HEK293 (cell line): ENCODE data around the gene LYVE1.

Experiments
- YY1 ChIP-seq: fragments of 450-650 bp; formaldehyde crosslinking; IDR thresholded peaks from 2 replicates; pipeline ENCODE4 v1.5.1; 2018; ENCODE audit warnings: missing biosample characterization, missing genetic modification characterization
- ZNF23 ChIP-seq: fragments of 450-650 bp; formaldehyde crosslinking; IDR thresholded peaks from 2 replicates; pipeline ENCODE4 v1.5.1; 2016; ENCODE audit warnings: missing biosample characterization, missing genetic modification characterization, borderline replicate concordance
- ZNF394 ChIP-seq: fragments of 450-650 bp; formaldehyde crosslinking; IDR thresholded peaks from 2 replicates; pipeline ENCODE4 v1.5.1; 2016; ENCODE audit warnings: missing biosample characterization, missing genetic modification characterization, mild to moderate bottlenecking, moderate library complexity, borderline replicate concordance
- ZNF416 ChIP-seq: fragments of 450-650 bp; formaldehyde crosslinking; IDR thresholded peaks from 2 replicates; pipeline ENCODE4 v1.5.1; 2016; ENCODE audit warnings: missing biosample characterization, missing genetic modification characterization
- ZNF423 ChIP-seq: fragments of 450-650 bp; formaldehyde crosslinking; IDR thresholded peaks from 2 replicates; pipeline ENCODE4 v1.5.1; 2016; ENCODE audit warnings: missing biosample characterization, missing genetic modification characterization
- ZNF645 ChIP-seq: fragments of 450-650 bp; formaldehyde crosslinking; IDR thresholded peaks from 2 replicates; pipeline ENCODE4; 2016; ENCODE audit warnings: missing biosample characterization, missing genetic modification characterization

- TF ChIP-seq ZNF394 (tag by site-specific recombination) = no peak
- no peak for TF ChIP-seq ZNF23 (tag by site-specific recombination)
- TF ChIP-seq ZNF645 = no peak
- TF ChIP-seq ZNF423 (tag by site-specific recombination) = no peak
- no peak for TF ChIP-seq ZNF416 (tag by site-specific recombination)
- no peak for TF ChIP-seq YY1 (tag by site-specific recombination)
These were observed 29.5 kb downstream of the LYVE1 start for GRCh38 chr11:10538924-10539323.
